Measurements from ENCODE around the gene C1QTNF6.

The C1QTNF6 gene

GRCh38 chr22:37218771-37219411, 30.8 kb upstream of the C1QTNF6 start:
- Mint-ChIP-seq H3K4me3 (peak overlapping the region; percentile 52 to 62), H3K4me1 (ENCODE audit: low read depth in 2 of 2) (peaks cover 58 to 60% of the 10 kb centered on the region in 2 donors), H3K27ac (peak overlapping the region; percentile 77 to 92), H3K27me3 (no peaks in the 10 kb centered on the region), H3K36me3 (ENCODE audit: insufficient read depth) (peaks cover 25% of the 10 kb centered on the region), H3K9me3 (no peaks in the 10 kb centered on the region)
- ATAC-seq (replicated peaks) (peak; percentile 81), DNase-seq (peak; percentile 51 to 59 (median 56))

- Mint-ChIP-seq H3K36me3 (ENCODE audit: insufficient read depth) (peaks cover 20% of the 10 kb centered on the region), H3K9me3 (no peaks in the 10 kb centered on the region), H3K27me3 (no peaks in the 10 kb centered on the region), H3K27ac (peak overlapping the region; percentile 77 to 92), H3K4me3 (peak overlapping the region; percentile 52 to 62), H3K4me1 (ENCODE audit: low read depth in 2 of 2) (peaks cover 53 to 55% of the 10 kb centered on the region in 2 donors)
- ATAC-seq (replicated peaks) (no peak), DNase-seq (no peak)
These were observed 30.3 kb upstream of the C1QTNF6 start for GRCh38 chr22:37218399-37218770.

- no peaks in the 10 kb centered on the region for H3K27me3 Mint-ChIP-seq
- peaks cover 8% of the 10 kb centered on the region for H3K36me3 Mint-ChIP-seq (ENCODE audit: insufficient read depth)
- ATAC-seq (replicated peaks), result no peak
- no peak overlapping the region for H3K27ac Mint-ChIP-seq
- no peak for DNase-seq
- H3K4me1 Mint-ChIP-seq (ENCODE audit: low read depth in 2 of 2), result peaks cover 28 to 35% of the 10 kb centered on the region in 2 donors
- no peaks in the 10 kb centered on the region for H3K9me3 Mint-ChIP-seq
- H3K4me3 Mint-ChIP-seq, result no peak overlapping the region
These were observed 27.8 kb upstream of the C1QTNF6 start for GRCh38 chr22:37215890-37216289.

- ATAC-seq (replicated peaks) (no peak), DNase-seq (no peak)
- Mint-ChIP-seq H3K27me3 (no peaks in the 10 kb centered on the region), H3K9me3 (no peaks in the 10 kb centered on the region), H3K36me3 (ENCODE audit: insufficient read depth) (peaks cover 8% of the 10 kb centered on the region), H3K4me3 (no peak overlapping the region), H3K4me1 (ENCODE audit: low read depth in 2 of 2) (peaks cover 19 to 24% of the 10 kb centered on the region in 2 donors), H3K27ac (no peak overlapping the region)
These were observed 26.6 kb upstream of the C1QTNF6 start for GRCh38 chr22:37214731-37215030.

GRCh38 chr22:37213941-37214730, 26.1 kb upstream of the C1QTNF6 start:
- H3K9me3 Mint-ChIP-seq, result no peaks in the 10 kb centered on the region
- no peak overlapping the region for H3K27ac Mint-ChIP-seq
- ATAC-seq (replicated peaks) (no peak), DNase-seq (no peak)
- no peaks in the 10 kb centered on the region for H3K27me3 Mint-ChIP-seq
- no peak overlapping the region for H3K4me3 Mint-ChIP-seq
- peaks cover 7% of the 10 kb centered on the region for H3K36me3 Mint-ChIP-seq (ENCODE audit: insufficient read depth)
- peaks cover 13 to 19% of the 10 kb centered on the region in 2 donors for H3K4me1 Mint-ChIP-seq (ENCODE audit: low read depth in 2 of 2)

GRCh38 chr22:37213218-37213855, 25.3 kb upstream of the C1QTNF6 start:
- H3K4me1 Mint-ChIP-seq (ENCODE audit: low read depth in 2 of 2), result peaks cover 5 to 14% of the 10 kb centered on the region in 2 donors
- H3K36me3 Mint-ChIP-seq (ENCODE audit: insufficient read depth), result no peaks in the 10 kb centered on the region
- H3K27me3 Mint-ChIP-seq, result no peaks in the 10 kb centered on the region
- ATAC-seq (replicated peaks) (no peak), DNase-seq (no peak)
- no peak overlapping the region for H3K27ac Mint-ChIP-seq
- no peak overlapping the region for H3K4me3 Mint-ChIP-seq
- H3K9me3 Mint-ChIP-seq, result no peaks in the 10 kb centered on the region

- no peak for ATAC-seq (replicated peaks)
- Mint-ChIP-seq H3K4me1 (ENCODE audit: low read depth in 2 of 2) (peaks cover 0 to 6% of the 10 kb centered on the region in 2 donors), H3K27me3 (no peaks in the 10 kb centered on the region), H3K36me3 (ENCODE audit: insufficient read depth) (no peaks in the 10 kb centered on the region), H3K27ac (peak within 1 kb of the TSS in 1 of 2 donors; percentile 24), H3K4me3 (no peak within 1 kb of the TSS), H3K9me3 (no peaks in the 10 kb centered on the region)
- DNase-seq, result no peak
These were observed 24.3 kb upstream of the C1QTNF6 start, which contains the start of gene SSTR3 for GRCh38 chr22:37212174-37212906. Gene SSTR3, minus strand, starts transcription at chr22:37212477. Its CDS starts 4,674 bp downstream, at chr22:37207803.

GRCh38 chr22:37211866-37212173, 23.8 kb upstream of the C1QTNF6 start:
- ATAC-seq (replicated peaks) (no peak), DNase-seq (no peak)
- Mint-ChIP-seq H3K4me3 (no peak overlapping the region), H3K27me3 (no peaks in the 10 kb centered on the region), H3K27ac (peak overlapping the region in 1 of 2 donors; percentile 24), H3K4me1 (ENCODE audit: low read depth in 2 of 2) (peaks cover 0 to 6% of the 10 kb centered on the region in 2 donors), H3K36me3 (ENCODE audit: insufficient read depth) (no peaks in the 10 kb centered on the region), H3K9me3 (no peaks in the 10 kb centered on the region)

- Mint-ChIP-seq H3K4me1 (ENCODE audit: low read depth in 2 of 2) (peaks cover 0 to 6% of the 10 kb centered on the region in 2 donors), H3K27ac (no peak overlapping the region), H3K27me3 (no peaks in the 10 kb centered on the region), H3K9me3 (no peaks in the 10 kb centered on the region), H3K4me3 (no peak overlapping the region), H3K36me3 (ENCODE audit: insufficient read depth) (no peaks in the 10 kb centered on the region)
- ATAC-seq (replicated peaks) (no peak), DNase-seq (no peak)
These were observed 23.2 kb upstream of the C1QTNF6 start for GRCh38 chr22:37211075-37211865.

GRCh38 chr22:37210041-37210803, 22.2 kb upstream of the C1QTNF6 start:
- H3K36me3 Mint-ChIP-seq (ENCODE audit: insufficient read depth), result no peaks in the 10 kb centered on the region
- no peaks in the 10 kb centered on the region for H3K9me3 Mint-ChIP-seq
- ATAC-seq (replicated peaks), result no peak
- no peak overlapping the region for H3K27ac Mint-ChIP-seq
- DNase-seq, result no peak
- H3K27me3 Mint-ChIP-seq, result no peaks in the 10 kb centered on the region
- H3K4me3 Mint-ChIP-seq, result no peak overlapping the region
- H3K4me1 Mint-ChIP-seq (ENCODE audit: low read depth in 2 of 2), result peaks cover 0 to 6% of the 10 kb centered on the region in 2 donors

- H3K27me3 Mint-ChIP-seq, result no peaks in the 10 kb centered on the region
- no peak overlapping the region for H3K4me3 Mint-ChIP-seq
- ATAC-seq (replicated peaks), result no peak
- H3K4me1 Mint-ChIP-seq (ENCODE audit: low read depth in 2 of 2), result peaks cover 0 to 6% of the 10 kb centered on the region in 2 donors
- no peak for DNase-seq
- H3K9me3 Mint-ChIP-seq, result no peaks in the 10 kb centered on the region
- H3K27ac Mint-ChIP-seq, result no peak overlapping the region
- no peaks in the 10 kb centered on the region for H3K36me3 Mint-ChIP-seq (ENCODE audit: insufficient read depth)
These were observed 21.2 kb upstream of the C1QTNF6 start for GRCh38 chr22:37209140-37209845.
